KMS-11 (cell line): Measurements from ENCODE around the gene RNF8.
"Not testable (repeated sequence)": the region's sequence is repeated elsewhere in the genome, so short reads cannot be mapped to it uniquely, and the experiment has no call there.

Experiments used
- H2AFZ ChIP-seq: fragments of 200-600 bp; sonication (generic); 2 replicates; pipeline ENCODE4 v1.6.1; 2016; ENCODE audit warnings: antibody characterized with exemption, mixed run types, low read depth
- H3K27ac ChIP-seq: fragments of 200-600 bp; sonication (generic); 2 replicates; pipeline ENCODE4 v1.6.1; 2016; ENCODE audit warnings: mild to moderate bottlenecking, mixed run types
- H3K27me3 ChIP-seq: fragments of 200-600 bp; sonication (generic); 2 replicates; pipeline ENCODE4 v1.6.1; 2017; ENCODE audit warnings: mild to moderate bottlenecking, low read depth, mixed run types, moderate library complexity; ENCODE audit not compliant: insufficient read depth
- H3K36me3 ChIP-seq: fragments of 200-600 bp; sonication (generic); 2 replicates; pipeline ENCODE4 v1.6.1; 2017; ENCODE audit warnings: mild to moderate bottlenecking, mixed run types; ENCODE audit not compliant: insufficient read depth
- H3K4me1 ChIP-seq: fragments of 200-600 bp; sonication (generic); 2 replicates; pipeline ENCODE4 v1.6.1; 2016; ENCODE audit warnings: mild to moderate bottlenecking, low read depth, mixed run types; ENCODE audit not compliant: poor library complexity, severe bottlenecking
- H3K4me2 ChIP-seq: fragments of 200-600 bp; sonication (generic); 2 replicates; pipeline ENCODE4 v1.7.0; 2016; ENCODE audit warnings: mild to moderate bottlenecking, mixed run types
- H3K4me3 ChIP-seq: fragments of 200-600 bp; sonication (generic); IDR thresholded peaks from 2 replicates; pipeline ENCODE4 v1.6.1; 2017; ENCODE audit warnings: low read depth, low read length, mixed read lengths; ENCODE audit not compliant: insufficient read depth
- H3K79me2 ChIP-seq: fragments of 200-600 bp; sonication (generic); 2 replicates; pipeline ENCODE4 v1.6.1; 2016; ENCODE audit warnings: low read depth, mixed run types; ENCODE audit not compliant: insufficient read depth
- H3K9ac ChIP-seq: fragments of 200-600 bp; sonication (generic); 2 replicates; pipeline ENCODE4 v1.6.1; 2016; ENCODE audit warnings: mild to moderate bottlenecking, mixed run types
- H4K20me1 ChIP-seq: fragments of 200-600 bp; sonication (generic); 2 replicates; pipeline ENCODE4 v1.6.1; 2016; ENCODE audit warnings: mild to moderate bottlenecking, mixed run types; ENCODE audit not compliant: insufficient read depth
- TF ChIP-seq, protein P1 (sequence below): fragments of 200-600 bp; sonication (generic); conservative IDR thresholded peaks from 2 replicates; pipeline ENCODE4 v1.6.1; 2017; ENCODE audit warnings: low read depth, mild to moderate bottlenecking, antibody characterized with exemption, low read length, moderate library complexity, mixed read lengths

Gene RNF8

DNA sequence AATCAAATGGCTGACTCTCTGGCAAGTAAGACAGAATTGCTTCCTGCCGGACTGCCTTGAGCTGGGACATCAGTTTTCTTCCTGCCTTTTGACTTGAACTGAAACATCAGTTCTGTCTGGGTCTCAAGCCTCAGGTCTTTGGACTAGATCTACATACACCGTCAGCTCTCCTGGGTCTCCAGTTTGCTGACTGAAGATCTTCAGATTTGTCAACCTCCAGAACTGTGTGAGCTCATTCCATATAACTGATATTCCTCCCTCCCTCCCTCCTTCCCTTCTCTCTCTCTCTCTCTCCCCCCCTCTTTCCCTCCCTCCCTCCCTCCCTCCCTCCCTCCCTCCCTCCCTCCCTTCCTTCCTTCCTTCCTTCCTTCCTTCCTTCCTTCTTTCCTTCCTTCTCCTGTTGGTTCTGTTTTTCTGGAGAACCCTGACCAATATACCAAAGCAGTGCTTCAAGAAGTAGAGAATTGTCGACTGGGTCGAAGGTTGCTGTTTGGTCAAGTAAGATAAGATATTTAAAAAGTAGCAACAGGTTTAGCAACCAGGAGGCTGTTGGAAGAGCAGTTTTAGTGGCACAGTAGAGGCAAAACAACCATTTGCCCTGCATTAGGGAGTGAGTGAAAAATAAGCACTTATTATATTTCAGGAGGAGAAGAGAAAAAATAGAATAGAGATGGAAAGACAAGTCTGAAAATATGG lies 46.2 kb downstream of the RNF8 start:
- Histone ChIP-seq H3K27ac (no peak overlapping the region), H3K27me3 (no peaks in the 10 kb centered on the region), H3K4me2 (no peak overlapping the region), H3K4me3 (no peak overlapping the region), H3K79me2 (no peaks in the 10 kb centered on the region), H3K4me1 (no peaks in the 10 kb centered on the region), H4K20me1 (no peaks in the 10 kb centered on the region), H3K36me3 (no peaks in the 10 kb centered on the region), H3K9ac (no peak overlapping the region), H2AFZ (no peak overlapping the region)
- TF ChIP-seq, protein P1, sequence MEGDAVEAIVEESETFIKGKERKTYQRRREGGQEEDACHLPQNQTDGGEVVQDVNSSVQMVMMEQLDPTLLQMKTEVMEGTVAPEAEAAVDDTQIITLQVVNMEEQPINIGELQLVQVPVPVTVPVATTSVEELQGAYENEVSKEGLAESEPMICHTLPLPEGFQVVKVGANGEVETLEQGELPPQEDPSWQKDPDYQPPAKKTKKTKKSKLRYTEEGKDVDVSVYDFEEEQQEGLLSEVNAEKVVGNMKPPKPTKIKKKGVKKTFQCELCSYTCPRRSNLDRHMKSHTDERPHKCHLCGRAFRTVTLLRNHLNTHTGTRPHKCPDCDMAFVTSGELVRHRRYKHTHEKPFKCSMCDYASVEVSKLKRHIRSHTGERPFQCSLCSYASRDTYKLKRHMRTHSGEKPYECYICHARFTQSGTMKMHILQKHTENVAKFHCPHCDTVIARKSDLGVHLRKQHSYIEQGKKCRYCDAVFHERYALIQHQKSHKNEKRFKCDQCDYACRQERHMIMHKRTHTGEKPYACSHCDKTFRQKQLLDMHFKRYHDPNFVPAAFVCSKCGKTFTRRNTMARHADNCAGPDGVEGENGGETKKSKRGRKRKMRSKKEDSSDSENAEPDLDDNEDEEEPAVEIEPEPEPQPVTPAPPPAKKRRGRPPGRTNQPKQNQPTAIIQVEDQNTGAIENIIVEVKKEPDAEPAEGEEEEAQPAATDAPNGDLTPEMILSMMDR = no peak

DNA sequence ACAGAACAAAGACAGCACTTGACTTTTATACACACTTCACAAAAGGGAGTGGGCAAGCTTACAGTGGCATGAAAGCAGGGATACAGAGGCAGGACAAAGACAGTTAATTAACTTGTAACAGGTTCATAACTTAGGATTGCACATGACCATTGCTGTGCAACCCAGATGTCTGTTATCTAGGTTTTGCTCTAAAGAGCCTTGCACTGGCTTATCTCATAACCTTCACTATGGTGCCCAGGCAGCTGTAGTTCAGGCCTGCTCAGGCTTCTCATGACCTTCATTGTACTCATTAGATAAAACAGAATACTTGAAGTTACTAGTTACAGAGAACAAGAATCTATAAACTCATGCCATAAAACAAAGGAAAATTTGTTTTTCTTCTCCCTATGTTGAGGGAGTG lies 47.9 kb downstream of the RNF8 start:
- not testable (repeated sequence) for H3K4me1 ChIP-seq, H2AFZ ChIP-seq, H3K9ac ChIP-seq

DNA sequence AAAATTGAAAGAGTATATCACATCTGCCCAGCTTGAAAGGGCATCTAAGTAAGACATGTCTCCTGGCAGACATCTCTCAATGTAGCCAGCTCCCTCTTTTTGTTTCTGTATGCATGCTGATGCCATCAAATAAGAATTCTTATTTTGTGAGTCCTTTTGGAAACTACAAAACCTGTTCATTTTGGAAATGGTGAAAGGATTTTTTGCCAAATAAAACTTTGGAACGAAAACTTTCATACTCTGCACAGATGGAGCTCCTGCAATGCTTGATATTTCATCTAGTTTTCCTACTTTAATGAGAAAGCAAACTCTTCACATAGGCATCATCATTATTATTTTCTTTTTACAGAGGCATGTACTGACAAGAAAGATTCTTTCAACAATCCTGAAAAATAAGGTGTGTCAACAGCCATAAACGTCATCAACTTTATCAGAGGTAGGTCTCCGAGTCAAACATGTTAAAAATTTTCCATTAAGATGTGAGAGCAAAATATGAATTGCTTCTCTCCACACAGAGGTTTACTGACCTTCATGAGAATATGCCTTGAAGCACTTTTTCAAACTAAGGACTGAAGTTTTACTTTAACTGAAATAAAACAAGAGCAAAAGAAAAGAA lies 53.1 kb downstream of the RNF8 start:
- Histone ChIP-seq H3K4me3 (no peak overlapping the region), H4K20me1 (no peaks in the 10 kb centered on the region), H3K9ac (no peak overlapping the region), H3K4me1 (no peaks in the 10 kb centered on the region), H3K79me2 (no peaks in the 10 kb centered on the region), H3K4me2 (no peak overlapping the region), H3K36me3 (no peaks in the 10 kb centered on the region), H3K27ac (no peak overlapping the region), H3K27me3 (no peaks in the 10 kb centered on the region), H2AFZ (no peak overlapping the region)
- TF ChIP-seq, protein P1 = no peak

More for the DNA sequence above, 47.9 kb downstream of the RNF8 start:
- H3K4me2 ChIP-seq, H3K79me2 ChIP-seq, H3K4me3 ChIP-seq, H3K27ac ChIP-seq, H3K36me3 ChIP-seq, H4K20me1 ChIP-seq, H3K27me3 ChIP-seq: not testable (repeated sequence)

DNA sequence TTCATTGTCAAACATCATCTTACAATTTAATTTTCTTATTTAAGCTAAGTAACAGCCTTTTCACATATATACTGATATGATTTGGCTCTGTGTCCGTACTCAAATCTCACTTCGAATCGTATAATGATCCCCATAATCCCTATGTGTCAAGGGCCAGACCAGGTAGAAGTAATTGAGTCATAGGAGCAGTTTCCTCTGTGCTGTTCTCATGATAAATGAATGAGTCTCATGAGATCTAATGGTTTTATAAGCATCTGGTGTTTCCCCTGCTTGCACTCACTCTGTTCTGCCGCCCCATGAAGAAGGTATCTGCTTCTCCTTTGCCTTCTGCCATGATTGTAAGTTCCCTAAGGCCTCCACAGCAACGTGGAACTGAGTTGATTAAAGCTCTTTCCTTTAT lies 54.2 kb downstream of the RNF8 start:
- TF ChIP-seq, protein P1 = no peak
- Histone ChIP-seq H2AFZ (no peak overlapping the region), H3K4me1 (no peaks in the 10 kb centered on the region), H3K9ac (no peak overlapping the region), H3K27me3 (no peaks in the 10 kb centered on the region), H3K79me2 (no peaks in the 10 kb centered on the region), H4K20me1 (no peaks in the 10 kb centered on the region), H3K27ac (no peak overlapping the region), H3K36me3 (no peaks in the 10 kb centered on the region), H3K4me3 (no peak overlapping the region), H3K4me2 (no peak overlapping the region)

DNA sequence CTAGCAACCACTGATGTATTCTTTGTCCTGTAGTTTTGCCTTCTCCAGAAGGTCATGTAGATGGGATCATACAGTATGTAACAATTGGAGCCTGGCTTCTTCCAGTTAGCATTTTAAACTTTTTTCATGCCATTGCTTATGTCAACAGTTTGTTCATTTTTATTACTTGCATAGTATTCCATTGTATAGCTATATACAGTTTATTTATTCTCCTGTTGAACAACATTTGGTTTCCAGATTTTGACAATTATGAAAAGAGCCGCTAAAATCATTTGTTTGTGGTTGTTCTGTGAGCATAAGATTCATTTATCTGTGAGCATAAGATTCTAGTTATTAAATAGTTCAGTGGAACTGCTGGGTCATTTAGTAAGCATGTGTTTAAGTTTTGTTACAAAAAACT lies 55.7 kb downstream of the RNF8 start:
- H3K4me2 ChIP-seq = no peak overlapping the region
- TF ChIP-seq, protein P1 = no peak
- no peak overlapping the region for H2AFZ ChIP-seq
- H3K36me3 ChIP-seq = no peaks in the 10 kb centered on the region
- no peak overlapping the region for H3K9ac ChIP-seq
- no peaks in the 10 kb centered on the region for H3K79me2 ChIP-seq
- H4K20me1 ChIP-seq = no peaks in the 10 kb centered on the region
- no peaks in the 10 kb centered on the region for H3K4me1 ChIP-seq
- no peak overlapping the region for H3K27ac ChIP-seq
- no peak overlapping the region for H3K4me3 ChIP-seq
- H3K27me3 ChIP-seq = no peaks in the 10 kb centered on the region
